ENCODE data around the gene CNTN4. TPM values are rescaled to one million over a fixed set of nuclear protein-coding genes. Genes with fewer than 3 reads are reported as not detected.

Gene CNTN4
- total RNA-seq, 6 experiments from 2014 or later, result 1.5 to 3.9 (median 1.7) TPM

- Histone ChIP-seq H3K4me3 (no peak overlapping the region), H3K36me3 (no peaks in the 10 kb centered on the region), H3K27me3 (no peaks in the 10 kb centered on the region), H3K27ac (no peak overlapping the region), H3K4me1 (no peaks in the 10 kb centered on the region), H3K9me3 (no peaks in the 10 kb centered on the region)
- TF ChIP-seq POLR2A (IDR thresholded peaks at IDR 0.05) (no peak), CTCF (IDR thresholded peaks at IDR 0.05) (no peak)
- 53% methylated on average over 3 of the region's 3 CpGs for WGBS (ENCODE audit: insufficient coverage, low coverage, low lambda C conversion rate, missing lambda C conversion rate)
- ATAC-seq, result no peak
- no peak for DNase-seq
- intact Hi-C loops (cut with DNase I), result no loop called here
Observed at GRCh38 chr3:2334921-2335320, 236.3 kb downstream of the CNTN4 start.

GRCh38 chr3:2343031-2343682, 244.5 kb downstream of the CNTN4 start:
- no peak for DNase-seq
- intact Hi-C loops (cut with DNase I), result no loop called here
- no peak for ATAC-seq
- H3K27ac ChIP-seq, result no peak overlapping the region
- H3K27me3 ChIP-seq, result no peaks in the 10 kb centered on the region
- TF ChIP-seq POLR2A (IDR thresholded peaks at IDR 0.05) (no peak), CTCF (IDR thresholded peaks at IDR 0.05) (no peak)
- WGBS (ENCODE audit: insufficient coverage, low coverage, low lambda C conversion rate, missing lambda C conversion rate), result 68% methylated on average over 5 of the region's 5 CpGs
- no peaks in the 10 kb centered on the region for H3K36me3 ChIP-seq
- no peaks in the 10 kb centered on the region for H3K9me3 ChIP-seq
- H3K4me1 ChIP-seq, result no peaks in the 10 kb centered on the region
- no peak overlapping the region for H3K4me3 ChIP-seq

- H3K4me1 ChIP-seq, result no peaks in the 10 kb centered on the region
- ATAC-seq, result peak in 1 of 4 donors; percentile 38
- WGBS (ENCODE audit: insufficient coverage, low coverage, low lambda C conversion rate, missing lambda C conversion rate), result no CpG with 5 or more reads among the region's 28 CpGs
- H3K4me3 ChIP-seq, result no peak overlapping the region
- no peaks in the 10 kb centered on the region for H3K9me3 ChIP-seq
- TF ChIP-seq POLR2A (IDR thresholded peaks at IDR 0.05) (no peak), CTCF (IDR thresholded peaks at IDR 0.05) (no peak)
- no peaks in the 10 kb centered on the region for H3K27me3 ChIP-seq
- H3K36me3 ChIP-seq, result no peaks in the 10 kb centered on the region
- intact Hi-C loops (cut with DNase I), result no loop called here
- no peak for DNase-seq
- no peak overlapping the region for H3K27ac ChIP-seq
Observed at GRCh38 chr3:2352134-2352762, 253.6 kb downstream of the CNTN4 start.

GRCh38 chr3:2354702-2355101, 256.0 kb downstream of the CNTN4 start:
- no peaks in the 10 kb centered on the region for H3K36me3 ChIP-seq
- DNase-seq (no peak), ATAC-seq (peak in 3 of 4 donors; percentile 18 to 50 (median 42))
- H3K27ac ChIP-seq, result no peak overlapping the region
- TF ChIP-seq POLR2A (IDR thresholded peaks at IDR 0.05) (no peak), CTCF (IDR thresholded peaks at IDR 0.05) (no peak)
- H3K4me3 ChIP-seq, result no peak overlapping the region
- intact Hi-C loops (cut with DNase I), result no loop called here
- WGBS (ENCODE audit: insufficient coverage, low coverage, low lambda C conversion rate, missing lambda C conversion rate), result 25% methylated on average over 1 of the region's 1 CpG
- no peaks in the 10 kb centered on the region for H3K4me1 ChIP-seq
- no peaks in the 10 kb centered on the region for H3K9me3 ChIP-seq
- H3K27me3 ChIP-seq, result no peaks in the 10 kb centered on the region

Data from right lobe of liver (tissue), 6 donors.